MG63 (cell line): ENCODE data around the gene ABCC8. TPM values are rescaled to one million over a fixed set of nuclear protein-coding genes. Genes with fewer than 3 reads are reported as not detected.
A peak's percentile ranks its signal among the peaks of the same experiment; 100 is the strongest.

Experiments
- DNase-seq: peaks from one replicate; pipeline ENCODE4 v3.0.0-alpha.2; 2020
- H3K27me3 ChIP-seq: fragments of 250-450 bp; sonication (Bioruptor Pico); 2 replicates; pipeline ENCODE4 v1.5.1; 2020; ENCODE audit warnings: mild to moderate bottlenecking, moderate library complexity
- H3K36me3 ChIP-seq: fragments of 250-450 bp; sonication (Bioruptor Pico); 2 replicates; pipeline ENCODE4 v1.5.1; 2020; ENCODE audit warnings: mild to moderate bottlenecking, moderate library complexity
- H3K4me3 ChIP-seq: fragments of 250-450 bp; sonication (Bioruptor Pico); 2 replicates; pipeline ENCODE4 v1.5.1; 2020; ENCODE audit warnings: mild to moderate bottlenecking, moderate library complexity
- H3K9me3 ChIP-seq: fragments of 250-450 bp; sonication (Bioruptor Pico); 2 replicates; pipeline ENCODE4 v1.5.1; 2020; ENCODE audit warnings: mild to moderate bottlenecking, moderate library complexity
- total RNA-seq: library from RNA; depleted of rRNA; stranded (reverse); fragments of >200 nt; shearing (Covaris generic); gene quantifications from 2 replicates; pipeline ENCODE4 v1.2.3, GENCODE V29; 2014; ENCODE audit warnings: low replicate concordance; rRNA removed

Gene ABCC8
- not detected in 2 replicates for total RNA-seq

GRCh38 chr11:17476317-17477083 is at the start of gene ABCC8:
ABCC8 (minus strand) TSS chr11:17476845; CDS start chr11:17476776, 69 bp downstream.
- Histone ChIP-seq H3K9me3 (no peaks in the 10 kb centered on the region), H3K36me3 (no peaks in the 10 kb centered on the region), H3K4me3 (peak within 1 kb of the TSS; percentile 15; the same call in 1 of the 2 replicates), H3K27me3 (peaks cover 5% of the 10 kb centered on the region)
- DNase-seq = no peak

GRCh38 chr11:17526326-17526725 is 49.7 kb upstream of the ABCC8 start:
- H3K9me3 ChIP-seq = no peaks in the 10 kb centered on the region
- no peaks in the 10 kb centered on the region for H3K27me3 ChIP-seq
- H3K4me3 ChIP-seq = no peak overlapping the region
- no peak for DNase-seq
- H3K36me3 ChIP-seq = no peaks in the 10 kb centered on the region

- no peaks in the 10 kb centered on the region for H3K27me3 ChIP-seq
- no peak for DNase-seq
- no peaks in the 10 kb centered on the region for H3K9me3 ChIP-seq
- H3K36me3 ChIP-seq = no peaks in the 10 kb centered on the region
- H3K4me3 ChIP-seq = no peak overlapping the region
These were observed 48.9 kb upstream of the ABCC8 start for GRCh38 chr11:17525570-17525969.

GRCh38 chr11:17524221-17524620 is 47.6 kb upstream of the ABCC8 start:
- H3K4me3 ChIP-seq = no peak overlapping the region
- H3K27me3 ChIP-seq = no peaks in the 10 kb centered on the region
- no peaks in the 10 kb centered on the region for H3K9me3 ChIP-seq
- H3K36me3 ChIP-seq = no peaks in the 10 kb centered on the region
- no peak for DNase-seq

- Histone ChIP-seq H3K9me3 (no peaks in the 10 kb centered on the region), H3K27me3 (no peaks in the 10 kb centered on the region), H3K4me3 (no peak overlapping the region), H3K36me3 (no peaks in the 10 kb centered on the region)
- DNase-seq = no peak
These were observed 46.0 kb upstream of the ABCC8 start for GRCh38 chr11:17522655-17523054.

GRCh38 chr11:17521106-17521900 is 44.7 kb upstream of the ABCC8 start:
- H3K27me3 ChIP-seq = no peaks in the 10 kb centered on the region
- H3K36me3 ChIP-seq = no peaks in the 10 kb centered on the region
- no peak for DNase-seq
- H3K4me3 ChIP-seq = no peak overlapping the region
- no peaks in the 10 kb centered on the region for H3K9me3 ChIP-seq

- no peaks in the 10 kb centered on the region for H3K36me3 ChIP-seq
- H3K9me3 ChIP-seq = no peaks in the 10 kb centered on the region
- H3K27me3 ChIP-seq = no peaks in the 10 kb centered on the region
- DNase-seq = no peak
- no peak overlapping the region for H3K4me3 ChIP-seq
These were observed 42.6 kb upstream of the ABCC8 start for GRCh38 chr11:17519061-17519885.

- DNase-seq = no peak
- H3K9me3 ChIP-seq = no peaks in the 10 kb centered on the region
- H3K36me3 ChIP-seq = no peaks in the 10 kb centered on the region
- no peak overlapping the region for H3K4me3 ChIP-seq
- H3K27me3 ChIP-seq = no peaks in the 10 kb centered on the region
These were observed 41.7 kb upstream of the ABCC8 start for GRCh38 chr11:17518366-17518765.

GRCh38 chr11:17517186-17517585 is 40.5 kb upstream of the ABCC8 start:
- DNase-seq = no peak
- H3K36me3 ChIP-seq = no peaks in the 10 kb centered on the region
- no peak overlapping the region for H3K4me3 ChIP-seq
- no peaks in the 10 kb centered on the region for H3K27me3 ChIP-seq
- no peaks in the 10 kb centered on the region for H3K9me3 ChIP-seq

- DNase-seq = no peak
- H3K27me3 ChIP-seq = no peaks in the 10 kb centered on the region
- no peak overlapping the region for H3K4me3 ChIP-seq
- no peaks in the 10 kb centered on the region for H3K36me3 ChIP-seq
- H3K9me3 ChIP-seq = no peaks in the 10 kb centered on the region
These were observed 40.0 kb upstream of the ABCC8 start for GRCh38 chr11:17516551-17517150.

- Histone ChIP-seq H3K9me3 (no peaks in the 10 kb centered on the region), H3K27me3 (no peaks in the 10 kb centered on the region), H3K4me3 (no peak overlapping the region), H3K36me3 (no peaks in the 10 kb centered on the region)
- no peak for DNase-seq
These were observed 39.0 kb upstream of the ABCC8 start for GRCh38 chr11:17515443-17516176.

- DNase-seq = no peak
- H3K4me3 ChIP-seq = no peak overlapping the region
- H3K36me3 ChIP-seq = no peaks in the 10 kb centered on the region
- no peaks in the 10 kb centered on the region for H3K27me3 ChIP-seq
- no peaks in the 10 kb centered on the region for H3K9me3 ChIP-seq
These were observed 37.8 kb upstream of the ABCC8 start for GRCh38 chr11:17514476-17514875.

- no peak overlapping the region for H3K4me3 ChIP-seq
- DNase-seq = peak; percentile 11
- H3K27me3 ChIP-seq = no peaks in the 10 kb centered on the region
- no peaks in the 10 kb centered on the region for H3K36me3 ChIP-seq
- H3K9me3 ChIP-seq = no peaks in the 10 kb centered on the region
These were observed 37.2 kb upstream of the ABCC8 start for GRCh38 chr11:17513853-17514252.

GRCh38 chr11:17512101-17512500 is 35.5 kb upstream of the ABCC8 start:
- Histone ChIP-seq H3K9me3 (no peaks in the 10 kb centered on the region), H3K4me3 (no peak overlapping the region), H3K36me3 (no peaks in the 10 kb centered on the region), H3K27me3 (no peaks in the 10 kb centered on the region)
- no peak for DNase-seq

GRCh38 chr11:17511571-17511970 is 34.9 kb upstream of the ABCC8 start:
- no peak for DNase-seq
- no peaks in the 10 kb centered on the region for H3K27me3 ChIP-seq
- H3K4me3 ChIP-seq = no peak overlapping the region
- no peaks in the 10 kb centered on the region for H3K9me3 ChIP-seq
- no peaks in the 10 kb centered on the region for H3K36me3 ChIP-seq
